ES-I3 (cell line): Measurements from ENCODE around the gene PRTN3.

ENCODE experiments used
- H3K36me3 ChIP-seq: 2 replicates; pipeline ENCODE4 v1.6.1; 2013; ENCODE audit warnings: mild to moderate bottlenecking, low read length, control low read depth, moderate library complexity; ENCODE audit not compliant: insufficient read depth
- H3K4me1 ChIP-seq: 2 replicates; pipeline ENCODE4 v1.6.1; 2013; ENCODE audit warnings: mild to moderate bottlenecking, control low read depth, low read length; ENCODE audit not compliant: insufficient read depth
- H3K9ac ChIP-seq: 2 replicates; pipeline ENCODE4 v1.6.1; 2013; ENCODE audit warnings: low read depth, mild to moderate bottlenecking, low read length, moderate library complexity
- H3K9me3 ChIP-seq: 2 replicates; pipeline ENCODE4 v1.6.1; 2013; ENCODE audit warnings: mild to moderate bottlenecking, low read length, moderate library complexity; ENCODE audit not compliant: control insufficient read depth, insufficient read depth

PRTN3 gene

DNA sequence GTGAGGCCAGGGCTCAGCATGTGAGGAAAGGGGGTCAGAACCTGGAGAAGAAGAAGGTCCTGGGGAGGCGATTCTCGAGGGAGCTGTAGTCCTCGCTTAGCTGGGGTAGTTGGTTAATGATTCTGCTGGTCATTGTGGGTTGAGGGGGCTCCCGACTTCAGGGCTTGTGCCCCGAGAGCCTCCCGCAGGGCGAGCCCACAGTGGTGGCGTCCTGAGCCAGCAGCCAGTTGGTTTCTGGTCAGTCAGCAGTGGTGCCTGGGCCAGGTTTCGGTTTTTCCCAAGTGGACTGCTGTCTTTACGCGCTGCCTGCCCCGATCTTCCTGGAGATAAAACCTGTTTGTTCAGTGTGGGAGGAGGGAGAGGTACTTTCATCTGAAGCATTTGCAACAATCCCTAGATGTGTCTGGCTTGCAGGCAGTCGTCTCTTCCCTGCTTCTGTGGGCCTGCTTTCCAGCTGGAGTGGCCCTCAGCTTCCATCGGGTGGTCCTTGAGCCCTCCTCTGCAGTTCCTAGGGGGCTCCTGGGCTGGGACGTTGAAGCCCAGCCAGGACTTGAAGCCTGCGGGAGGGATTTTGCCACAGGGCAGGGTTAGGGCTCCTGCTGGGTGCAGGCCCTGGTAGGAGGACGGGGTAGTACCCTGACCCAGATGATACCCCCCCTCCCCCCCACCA, 40.3 kb upstream of the PRTN3 start:
- H3K9ac ChIP-seq, result no peak overlapping the region
- peaks cover 9% of the 10 kb centered on the region for H3K4me1 ChIP-seq
- peaks cover 22% of the 10 kb centered on the region for H3K36me3 ChIP-seq
- no peaks in the 10 kb centered on the region for H3K9me3 ChIP-seq

DNA sequence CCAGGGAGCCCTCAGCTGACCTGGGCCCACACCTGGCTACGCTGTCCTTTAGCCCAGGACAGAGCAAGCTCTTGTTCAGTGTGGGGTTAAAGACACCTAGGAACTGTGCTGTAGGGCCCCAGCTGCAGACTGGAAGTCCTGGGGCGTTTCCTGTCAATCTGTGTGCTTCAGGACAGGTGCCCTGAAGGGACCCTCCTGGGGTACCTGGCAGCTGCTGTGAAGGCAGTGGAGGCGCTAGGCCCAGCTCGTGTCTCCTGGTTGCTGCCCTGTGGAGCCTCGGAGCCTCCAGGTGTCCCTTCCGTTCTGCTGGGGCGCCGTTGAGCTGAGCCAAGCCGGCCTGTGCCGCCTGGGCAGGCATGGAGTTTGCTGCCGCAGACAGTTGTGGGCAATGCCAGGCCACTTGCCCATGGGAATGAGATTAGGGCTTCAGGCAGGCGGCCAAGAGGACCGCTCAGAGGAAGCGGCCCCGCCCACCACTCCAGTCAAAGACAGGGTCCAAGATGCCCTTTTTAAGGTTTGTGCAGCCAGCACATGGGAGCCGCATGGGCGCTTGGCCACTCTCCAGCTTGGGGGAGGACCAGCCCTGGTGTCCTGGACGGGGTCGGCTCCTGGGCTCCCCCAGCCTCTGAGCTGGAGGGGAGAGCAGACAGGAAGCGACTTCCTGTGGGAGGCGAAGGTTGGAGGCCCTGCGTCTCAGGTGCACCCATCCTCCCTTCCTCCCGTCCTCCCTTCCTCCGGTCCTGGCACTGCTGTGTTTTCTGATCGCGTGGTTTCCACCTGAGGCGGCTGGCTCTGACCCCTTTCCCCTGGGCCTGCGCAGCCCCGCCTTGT, 39.6 kb upstream of the PRTN3 start:
- Histone ChIP-seq H3K4me1 (peaks cover 9% of the 10 kb centered on the region), H3K9ac (no peak overlapping the region), H3K9me3 (no peaks in the 10 kb centered on the region), H3K36me3 (peaks cover 28% of the 10 kb centered on the region)

GRCh38 chr19:801861-802497, 38.8 kb upstream of the PRTN3 start:
- peaks cover 9% of the 10 kb centered on the region for H3K4me1 ChIP-seq
- H3K9ac ChIP-seq, result no peak overlapping the region
- no peaks in the 10 kb centered on the region for H3K9me3 ChIP-seq
- H3K36me3 ChIP-seq, result peaks cover 34% of the 10 kb centered on the region

GRCh38 chr19:802498-803098, 38.2 kb upstream of the PRTN3 start:
- no peak overlapping the region for H3K9ac ChIP-seq
- peaks cover 41% of the 10 kb centered on the region for H3K36me3 ChIP-seq
- H3K4me1 ChIP-seq, result peaks cover 9% of the 10 kb centered on the region
- no peaks in the 10 kb centered on the region for H3K9me3 ChIP-seq

DNA sequence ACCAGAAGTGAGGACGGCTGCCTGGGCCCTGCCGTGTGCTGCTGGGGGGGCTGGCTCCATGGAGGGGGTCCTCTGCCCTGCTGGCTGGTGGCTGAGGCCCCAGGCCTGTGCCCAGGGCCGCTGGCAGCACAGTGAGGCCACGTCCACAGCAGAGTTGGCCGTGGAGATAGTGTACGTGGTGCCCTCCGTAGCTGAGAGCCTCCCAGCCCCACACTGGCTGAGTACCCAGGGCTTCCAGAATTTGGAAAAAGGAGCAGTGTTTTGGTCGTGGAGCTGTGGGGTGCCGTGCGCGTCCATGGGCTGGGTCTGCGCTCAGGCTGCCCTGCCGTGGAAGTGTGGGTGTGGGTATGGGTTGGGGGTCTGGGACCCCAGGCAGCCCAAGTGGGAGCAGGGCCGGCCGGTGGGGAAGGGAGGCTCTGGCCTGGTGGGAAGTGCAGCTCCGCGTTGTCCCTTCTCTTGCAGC, 37.7 kb upstream of the PRTN3 start:
- no peaks in the 10 kb centered on the region for H3K9me3 ChIP-seq
- H3K36me3 ChIP-seq, result peaks cover 43% of the 10 kb centered on the region
- H3K4me1 ChIP-seq, result peaks cover 9% of the 10 kb centered on the region
- H3K9ac ChIP-seq, result no peak overlapping the region

GRCh38 chr19:803686-804418, 36.9 kb upstream of the PRTN3 start:
- Histone ChIP-seq H3K4me1 (peaks cover 9% of the 10 kb centered on the region), H3K9me3 (no peaks in the 10 kb centered on the region), H3K36me3 (peaks cover 45% of the 10 kb centered on the region), H3K9ac (no peak overlapping the region)

DNA sequence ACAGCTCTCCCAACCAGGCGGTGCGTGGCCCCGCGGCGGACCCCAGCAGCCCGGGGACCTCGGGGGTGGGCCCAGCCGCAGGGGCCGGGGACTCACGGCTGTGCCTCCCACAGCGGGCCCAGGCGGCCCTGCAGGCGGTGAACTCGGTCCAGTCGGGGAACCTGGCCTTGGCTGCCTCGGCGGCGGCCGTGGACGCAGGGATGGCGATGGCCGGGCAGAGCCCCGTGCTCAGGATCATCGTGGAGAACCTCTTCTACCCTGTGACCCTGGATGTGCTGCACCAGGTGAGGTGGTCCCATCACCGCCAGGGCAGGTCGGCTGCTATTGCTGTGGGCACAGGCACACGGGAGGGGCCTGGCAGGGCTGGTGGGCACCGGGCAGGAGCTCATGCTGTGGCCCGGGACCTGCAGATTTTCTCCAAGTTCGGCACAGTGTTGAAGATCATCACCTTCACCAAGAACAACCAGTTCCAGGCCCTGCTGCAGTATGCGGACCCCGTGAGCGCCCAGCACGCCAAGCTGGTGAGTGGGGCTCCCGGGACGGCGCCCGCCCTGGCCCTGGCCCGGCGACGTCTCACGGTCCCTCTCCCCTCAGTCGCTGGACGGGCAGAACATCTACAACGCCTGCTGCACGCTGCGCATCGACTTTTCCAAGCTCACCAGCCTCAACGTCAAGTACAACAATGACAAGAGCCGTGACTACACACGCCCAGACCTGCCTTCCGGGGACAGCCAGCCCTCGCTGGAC, 36.2 kb upstream of the PRTN3 start:
- peaks cover 9% of the 10 kb centered on the region for H3K4me1 ChIP-seq
- no peaks in the 10 kb centered on the region for H3K9me3 ChIP-seq
- no peak overlapping the region for H3K9ac ChIP-seq
- peaks cover 51% of the 10 kb centered on the region for H3K36me3 ChIP-seq

DNA sequence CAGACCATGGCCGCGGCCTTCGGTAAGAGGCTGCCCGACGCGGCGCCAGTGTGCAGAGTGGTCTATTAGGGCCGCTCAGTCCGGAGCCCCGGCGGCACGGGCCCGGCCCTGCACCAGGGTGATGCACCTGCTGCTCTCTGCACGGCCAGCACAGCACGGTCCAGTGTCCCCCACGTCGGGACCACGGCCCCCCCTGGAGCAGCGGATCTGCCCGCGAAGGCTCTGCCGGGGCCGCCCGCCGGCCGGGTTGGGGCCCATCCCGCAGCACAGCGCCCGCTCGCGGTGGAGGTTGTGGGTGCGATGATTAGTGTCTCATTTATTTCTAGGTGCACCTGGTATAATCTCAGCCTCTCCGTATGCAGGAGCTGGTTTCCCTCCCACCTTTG, 35.6 kb upstream of the PRTN3 start:
- Histone ChIP-seq H3K9me3 (no peaks in the 10 kb centered on the region), H3K9ac (no peak overlapping the region), H3K36me3 (peaks cover 55% of the 10 kb centered on the region), H3K4me1 (peaks cover 7% of the 10 kb centered on the region)

- Histone ChIP-seq H3K4me1 (no peaks in the 10 kb centered on the region; the same call in 1 of the 2 replicates), H3K36me3 (peaks cover 57% of the 10 kb centered on the region), H3K9ac (no peak overlapping the region), H3K9me3 (no peaks in the 10 kb centered on the region)
Measured at GRCh38 chr19:805600-806550, 34.9 kb upstream of the PRTN3 start.

GRCh38 chr19:806815-807421, 33.9 kb upstream of the PRTN3 start:
- Histone ChIP-seq H3K9ac (no peak overlapping the region), H3K4me1 (no peaks in the 10 kb centered on the region; the same call in 1 of the 2 replicates), H3K9me3 (no peaks in the 10 kb centered on the region), H3K36me3 (peaks cover 59% of the 10 kb centered on the region)

DNA sequence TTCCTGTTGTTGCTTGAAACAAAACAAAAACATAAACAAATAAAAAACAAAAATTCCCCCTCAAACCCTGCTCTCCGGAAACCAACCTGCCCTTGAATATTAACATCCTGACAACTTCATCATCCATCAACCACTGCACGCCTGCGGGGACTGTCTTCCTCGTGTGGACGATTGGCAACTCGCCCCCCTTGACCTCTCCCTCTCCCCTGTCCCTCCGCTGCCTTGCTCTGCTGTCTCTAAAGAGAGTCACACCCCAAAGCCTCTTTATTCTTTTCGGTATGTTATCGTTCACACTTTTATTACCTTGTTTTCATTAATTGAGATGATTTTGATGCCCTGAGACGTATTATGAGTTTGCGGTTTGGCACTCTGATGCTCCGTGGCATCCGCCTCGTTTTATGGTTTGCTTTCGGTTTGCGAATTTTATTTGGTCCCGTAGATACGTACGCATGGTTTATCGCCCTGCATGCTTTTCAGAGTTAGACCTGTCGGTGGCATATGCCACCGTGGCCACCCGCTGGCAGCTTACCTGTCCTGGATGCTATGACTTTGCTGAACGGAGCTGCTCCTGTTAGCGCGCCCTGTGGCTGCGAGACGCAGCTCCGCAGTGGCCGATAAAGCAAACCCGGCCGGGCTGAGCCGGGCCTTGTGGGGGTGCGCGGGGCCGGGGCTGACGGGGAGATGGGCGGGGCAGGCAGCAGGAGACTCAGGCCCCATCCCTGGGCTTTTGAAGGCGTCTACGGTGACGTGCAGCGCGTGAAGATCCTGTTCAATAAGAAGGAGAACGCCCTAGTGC, 33.0 kb upstream of the PRTN3 start:
- Histone ChIP-seq H3K9ac (no peak overlapping the region), H3K9me3 (no peaks in the 10 kb centered on the region), H3K36me3 (peaks cover 59% of the 10 kb centered on the region), H3K4me1 (no peaks in the 10 kb centered on the region)

- H3K9ac ChIP-seq, result no peak overlapping the region
- H3K36me3 ChIP-seq, result peaks cover 57% of the 10 kb centered on the region
- H3K9me3 ChIP-seq, result no peaks in the 10 kb centered on the region
- no peaks in the 10 kb centered on the region for H3K4me1 ChIP-seq
Measured at GRCh38 chr19:808423-808775, 32.4 kb upstream of the PRTN3 start.
